Activated naive CD8-positive, alpha-beta T cell (primary cell): ENCODE data around the gene AMDHD1.
"Not testable (repeated sequence)": the region's sequence is repeated elsewhere in the genome, so short reads cannot be mapped to it uniquely, and the experiment has no call there.

Experiments
- H3K27ac Mint-ChIP-seq: one replicate; pipeline ENCODE4 v1.8.0; 2021; ENCODE audit warnings: mixed read lengths
- H3K27me3 Mint-ChIP-seq: one replicate; pipeline ENCODE4 v1.8.0; 2021; ENCODE audit warnings: mixed read lengths
- H3K36me3 Mint-ChIP-seq: one replicate; pipeline ENCODE4 v1.8.0; 2021; ENCODE audit warnings: mixed read lengths
- H3K4me1 Mint-ChIP-seq: one replicate; pipeline ENCODE4 v1.8.0; 2021; ENCODE audit warnings: low read depth, mixed read lengths
- H3K4me3 Mint-ChIP-seq: one replicate; pipeline ENCODE4 v1.8.0; 2021; ENCODE audit warnings: mild to moderate bottlenecking, mixed read lengths
- H3K9me3 Mint-ChIP-seq: one replicate; pipeline ENCODE4 v1.8.0; 2021; ENCODE audit warnings: low read depth, mixed read lengths

AMDHD1 gene

DNA sequence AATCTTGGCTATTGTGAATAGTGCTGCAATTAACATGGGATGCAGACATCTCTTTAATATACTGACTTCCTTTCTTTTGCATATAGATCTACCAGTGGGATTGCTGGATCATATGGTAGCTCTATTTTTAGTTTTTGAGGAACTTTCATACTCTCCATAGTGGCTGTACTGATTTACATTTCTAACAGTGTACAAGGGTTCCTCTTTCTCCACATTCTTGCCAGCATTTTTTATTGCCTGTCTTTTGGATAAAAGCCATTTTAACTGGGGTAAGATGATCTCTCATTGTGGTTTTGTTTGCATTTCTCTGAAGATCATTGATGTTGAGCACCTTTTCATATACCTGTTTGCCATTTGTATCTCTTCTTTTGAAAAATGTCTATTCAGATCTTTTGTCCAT lies 8.4 kb downstream of the AMDHD1 start:
- no peaks in the 10 kb centered on the region for H3K9me3 Mint-ChIP-seq
- H3K4me1 Mint-ChIP-seq, result no peaks in the 10 kb centered on the region
- H3K27ac Mint-ChIP-seq, result no peak overlapping the region

DNA sequence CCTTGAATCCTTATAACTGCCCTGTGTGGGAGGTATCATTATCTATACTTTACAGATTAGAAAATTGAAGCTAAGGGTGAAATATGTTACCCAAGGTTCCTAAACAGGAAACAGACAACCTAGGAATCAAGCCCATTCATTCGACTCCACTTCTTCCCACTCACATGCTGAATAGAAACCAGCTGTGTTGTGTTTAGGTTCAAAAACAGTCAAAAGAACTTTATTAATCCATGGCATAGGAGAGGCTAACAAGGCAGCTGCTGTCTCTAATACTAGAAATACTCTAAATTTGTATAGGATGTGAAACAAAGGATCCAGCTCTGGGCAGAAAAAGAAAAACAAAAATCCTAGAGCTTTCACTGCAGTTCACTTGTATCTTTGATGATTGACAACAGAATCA lies 9.9 kb downstream of the AMDHD1 start:
- H3K27ac Mint-ChIP-seq, result no peak overlapping the region
- H3K4me3 Mint-ChIP-seq, result no peak overlapping the region
- no peaks in the 10 kb centered on the region for H3K9me3 Mint-ChIP-seq
- no peaks in the 10 kb centered on the region for H3K27me3 Mint-ChIP-seq
- no peaks in the 10 kb centered on the region for H3K4me1 Mint-ChIP-seq
- H3K36me3 Mint-ChIP-seq, result peaks cover 2% of the 10 kb centered on the region

More for the DNA sequence above, 8.4 kb downstream of the AMDHD1 start:
- no peak overlapping the region for H3K4me3 Mint-ChIP-seq
- peaks cover 2% of the 10 kb centered on the region for H3K36me3 Mint-ChIP-seq
- H3K27me3 Mint-ChIP-seq, result no peaks in the 10 kb centered on the region

DNA sequence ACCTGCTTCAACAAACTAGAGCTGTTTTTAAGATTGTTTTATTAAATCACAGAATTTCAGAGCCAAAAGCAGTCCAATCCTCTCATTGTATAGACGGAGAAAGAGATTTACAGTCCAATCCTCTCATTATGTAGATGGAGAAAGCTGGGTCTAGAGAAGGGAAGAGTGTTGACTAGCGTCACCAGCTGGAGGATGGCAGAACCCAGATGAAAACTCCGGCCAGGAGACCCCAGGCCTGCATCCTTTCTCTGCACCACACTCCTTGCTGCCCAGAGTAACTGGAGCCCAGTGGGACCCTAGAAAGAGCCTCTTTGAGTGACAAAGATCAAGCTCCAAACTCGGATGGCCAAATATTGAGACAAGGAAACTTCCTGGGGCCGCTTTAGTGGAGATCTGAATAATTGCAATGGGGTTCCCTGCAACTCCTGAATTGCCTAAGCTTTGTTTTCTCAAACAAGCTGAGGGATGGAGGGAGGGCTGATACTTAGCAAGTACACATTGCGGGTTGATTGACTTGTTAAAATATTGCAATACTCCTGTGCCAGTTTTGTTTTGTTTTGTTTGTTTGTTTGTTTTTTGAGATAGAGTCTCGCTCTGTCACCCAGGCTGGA lies 12.5 kb downstream of the AMDHD1 start:
- Mint-ChIP-seq H3K27ac (no peak overlapping the region), H3K9me3 (no peaks in the 10 kb centered on the region), H3K4me1 (no peaks in the 10 kb centered on the region), H3K4me3 (no peak overlapping the region), H3K27me3 (no peaks in the 10 kb centered on the region), H3K36me3 (peaks cover 6% of the 10 kb centered on the region)

DNA sequence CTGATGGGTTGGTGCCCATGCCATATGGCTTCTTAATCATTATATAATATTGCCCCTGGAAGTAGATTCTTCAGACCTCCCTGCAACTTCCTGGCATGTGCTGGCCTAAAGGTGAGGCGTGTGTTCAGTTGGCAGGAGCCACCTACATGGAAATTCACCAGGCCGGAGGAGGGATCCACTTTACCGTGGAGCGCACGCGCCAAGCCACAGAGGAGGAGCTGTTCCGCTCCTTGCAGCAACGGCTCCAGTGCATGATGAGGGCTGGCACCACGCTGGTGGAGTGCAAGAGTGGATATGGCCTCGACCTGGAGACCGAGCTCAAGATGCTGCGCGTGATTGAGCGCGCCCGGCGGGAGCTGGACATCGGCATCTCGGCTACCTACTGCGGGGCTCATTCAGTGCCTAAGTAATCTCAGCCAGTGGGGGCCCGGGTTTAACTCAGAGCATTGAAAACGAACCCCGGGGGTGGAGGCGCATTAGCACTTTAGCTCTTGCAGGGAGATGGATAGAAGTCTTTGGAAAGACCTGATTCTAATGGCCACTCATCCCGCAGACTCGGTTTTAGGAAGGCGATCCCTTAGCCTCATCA lies 13.5 kb downstream of the AMDHD1 start:
- H3K9me3 Mint-ChIP-seq, result no peaks in the 10 kb centered on the region
- H3K27ac Mint-ChIP-seq, result no peak overlapping the region
- no peaks in the 10 kb centered on the region for H3K4me1 Mint-ChIP-seq
- peaks cover 9% of the 10 kb centered on the region for H3K36me3 Mint-ChIP-seq
- H3K27me3 Mint-ChIP-seq, result no peaks in the 10 kb centered on the region
- H3K4me3 Mint-ChIP-seq, result no peak overlapping the region

DNA sequence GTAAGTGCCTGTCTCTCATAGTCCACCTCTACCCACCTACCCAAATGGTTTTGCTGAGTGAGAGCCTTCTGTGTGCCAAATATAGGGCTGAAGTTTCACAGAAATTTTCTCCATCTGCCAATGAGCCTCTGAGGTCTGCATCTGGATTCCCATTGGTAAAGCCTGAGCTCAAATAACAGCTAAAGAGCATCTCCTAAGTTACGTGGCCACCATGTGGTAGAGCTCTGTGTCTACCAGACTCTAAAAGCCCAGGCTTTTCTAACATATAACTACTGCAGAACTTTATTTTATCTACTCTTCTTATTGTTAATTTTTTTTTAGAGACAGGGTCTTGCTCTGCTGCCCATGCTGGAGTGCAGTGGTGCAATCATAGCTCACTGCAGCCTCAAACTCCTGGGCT lies 16.0 kb downstream of the AMDHD1 start:
- no peaks in the 10 kb centered on the region for H3K9me3 Mint-ChIP-seq
- no peak overlapping the region for H3K4me3 Mint-ChIP-seq
- H3K4me1 Mint-ChIP-seq, result no peaks in the 10 kb centered on the region
- H3K36me3 Mint-ChIP-seq, result peaks cover 9% of the 10 kb centered on the region
- H3K27me3 Mint-ChIP-seq, result no peaks in the 10 kb centered on the region
- no peak overlapping the region for H3K27ac Mint-ChIP-seq

DNA sequence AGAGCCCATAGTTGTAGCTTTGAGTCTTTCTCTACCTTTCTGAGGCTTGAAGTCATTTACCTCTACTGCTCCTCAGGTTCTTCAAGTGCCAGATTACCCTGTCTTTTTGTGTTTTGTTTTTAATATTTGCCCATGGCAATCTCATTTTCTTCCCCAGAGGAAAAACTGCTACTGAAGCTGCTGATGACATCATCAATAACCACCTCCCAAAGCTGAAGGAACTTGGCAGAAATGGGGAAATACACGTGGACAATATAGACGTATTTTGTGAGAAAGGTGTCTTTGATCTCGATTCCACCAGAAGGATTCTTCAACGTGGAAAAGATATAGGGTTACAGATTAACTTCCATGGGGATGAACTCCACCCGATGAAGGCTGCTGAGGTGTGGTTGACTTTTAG lies 17.1 kb downstream of the AMDHD1 start:
- Mint-ChIP-seq H3K4me3 (no peak overlapping the region), H3K9me3 (no peaks in the 10 kb centered on the region), H3K36me3 (peaks cover 9% of the 10 kb centered on the region), H3K27ac (no peak overlapping the region), H3K4me1 (no peaks in the 10 kb centered on the region), H3K27me3 (no peaks in the 10 kb centered on the region)

DNA sequence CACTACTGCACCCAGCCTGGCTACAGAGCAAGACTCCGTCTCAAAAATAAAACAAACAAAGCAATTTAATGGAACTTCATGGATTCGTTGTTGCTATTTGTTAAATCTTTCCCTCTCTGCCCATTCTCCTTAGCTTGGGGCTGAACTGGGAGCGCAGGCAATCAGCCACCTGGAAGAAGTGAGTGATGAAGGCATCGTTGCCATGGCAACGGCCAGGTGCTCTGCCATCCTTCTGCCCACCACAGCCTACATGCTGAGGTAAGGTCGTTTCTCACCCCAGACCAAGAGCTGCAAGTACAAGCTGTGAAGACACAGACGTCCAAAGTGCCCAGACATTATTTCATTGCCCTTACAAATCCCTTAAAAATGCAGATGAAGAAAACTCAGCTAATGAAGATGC lies 19.1 kb downstream of the AMDHD1 start:
- Mint-ChIP-seq H3K27me3 (no peaks in the 10 kb centered on the region), H3K36me3 (peaks cover 14% of the 10 kb centered on the region), H3K9me3 (no peaks in the 10 kb centered on the region), H3K27ac (no peak overlapping the region), H3K4me3 (no peak overlapping the region), H3K4me1 (no peaks in the 10 kb centered on the region)

DNA sequence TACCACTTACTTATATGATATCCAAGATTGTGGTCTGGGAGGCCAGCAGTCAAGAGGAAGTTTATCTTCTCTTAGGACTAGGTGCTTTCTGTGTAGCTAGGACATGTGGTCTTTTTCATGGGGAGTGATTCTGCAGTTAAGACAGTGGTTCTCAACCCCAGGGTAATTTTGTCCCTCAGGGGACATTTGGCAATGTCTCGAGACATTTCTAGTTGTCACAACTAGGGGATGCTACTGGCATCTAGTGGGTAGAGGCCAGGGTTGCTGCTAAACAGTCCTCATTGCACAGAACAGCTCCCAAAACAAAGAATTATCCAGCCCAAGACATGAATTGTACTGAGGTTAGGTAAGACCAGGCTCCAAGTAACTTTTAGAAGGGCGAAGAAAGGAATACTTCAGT lies 20.0 kb downstream of the AMDHD1 start:
- H3K27ac Mint-ChIP-seq, result no peak overlapping the region
- no peaks in the 10 kb centered on the region for H3K27me3 Mint-ChIP-seq
- peaks cover 14% of the 10 kb centered on the region for H3K36me3 Mint-ChIP-seq
- no peaks in the 10 kb centered on the region for H3K4me1 Mint-ChIP-seq
- no peaks in the 10 kb centered on the region for H3K9me3 Mint-ChIP-seq
- H3K4me3 Mint-ChIP-seq, result no peak overlapping the region

DNA sequence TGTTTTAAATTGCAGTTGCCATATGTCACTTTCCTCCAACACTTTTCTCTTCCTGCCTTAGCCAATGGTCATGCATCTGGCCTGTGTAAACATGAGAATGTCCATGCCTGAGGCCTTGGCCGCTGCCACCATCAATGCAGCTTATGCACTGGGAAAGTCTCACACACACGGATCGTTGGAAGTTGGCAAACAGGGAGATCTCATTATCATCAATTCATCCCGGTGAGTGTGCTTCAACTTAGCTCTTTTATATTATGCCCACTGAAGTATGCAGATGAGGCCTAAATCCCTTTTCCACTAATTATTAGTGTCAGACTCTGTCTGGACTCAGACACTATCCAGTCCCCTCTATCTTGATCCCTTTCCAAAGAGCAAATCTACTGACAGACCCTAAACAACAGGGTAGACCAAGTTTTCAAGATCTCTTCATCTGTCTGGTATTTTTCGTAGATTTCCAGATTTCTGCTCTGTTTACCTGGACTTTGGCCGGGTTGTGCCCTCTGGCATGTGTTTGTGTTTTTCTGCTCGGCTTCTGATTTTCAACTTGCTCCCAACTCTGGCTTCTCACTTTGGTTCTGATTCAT lies 23.2 kb downstream of the AMDHD1 start:
- H3K36me3 Mint-ChIP-seq, result peaks cover 10% of the 10 kb centered on the region

DNA sequence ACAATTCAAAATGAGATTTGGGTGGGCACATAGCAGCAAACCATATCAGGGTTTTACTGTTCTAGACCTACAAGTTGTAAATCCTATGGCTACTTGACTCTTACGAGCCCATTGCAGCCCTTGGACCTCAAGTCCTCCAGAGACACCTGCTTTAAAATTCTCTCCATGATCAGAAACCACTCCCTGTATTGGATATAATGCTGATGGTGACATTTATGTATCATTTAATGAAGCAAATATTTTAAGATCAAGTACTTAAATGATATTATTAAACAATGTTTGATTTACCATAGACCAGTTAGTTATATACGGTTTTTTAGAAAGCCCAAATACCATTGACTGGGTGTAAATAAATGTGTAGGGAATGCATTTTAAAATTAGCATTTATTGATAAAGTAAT lies 24.2 kb downstream of the AMDHD1 start:
- Mint-ChIP-seq H3K36me3 (peaks cover 8% of the 10 kb centered on the region), H3K27me3 (no peaks in the 10 kb centered on the region), H3K4me1 (no peaks in the 10 kb centered on the region), H3K4me3 (no peak overlapping the region), H3K9me3 (no peaks in the 10 kb centered on the region), H3K27ac (no peak overlapping the region)

More for the DNA sequence above, 23.2 kb downstream of the AMDHD1 start:
- Mint-ChIP-seq H3K27ac (no peak overlapping the region), H3K27me3 (no peaks in the 10 kb centered on the region), H3K4me3 (no peak overlapping the region), H3K4me1 (no peaks in the 10 kb centered on the region), H3K9me3 (no peaks in the 10 kb centered on the region)

DNA sequence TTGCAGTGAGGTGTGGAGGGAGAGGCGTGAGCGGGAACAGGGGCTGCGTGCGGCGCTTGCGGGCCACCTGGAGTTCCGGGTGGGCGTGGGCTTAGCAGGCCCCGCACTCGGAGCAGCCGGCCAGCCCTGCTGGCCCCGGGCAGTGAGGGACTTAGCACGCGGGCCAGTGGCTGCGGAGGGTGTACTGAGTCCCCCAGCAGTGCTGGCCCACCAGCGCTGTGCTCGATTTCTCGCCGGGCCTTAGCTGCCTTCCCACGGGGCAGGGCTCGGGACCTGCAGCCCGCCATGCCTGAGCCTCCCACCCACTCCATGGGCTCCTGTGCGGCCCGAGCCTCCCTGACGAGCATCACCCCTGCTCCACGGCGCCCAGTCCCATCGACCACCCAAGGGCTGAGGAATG lies 26.0 kb downstream of the AMDHD1 start:
- not testable (repeated sequence) for H3K27me3 Mint-ChIP-seq, H3K9me3 Mint-ChIP-seq, H3K4me3 Mint-ChIP-seq, H3K36me3 Mint-ChIP-seq, H3K27ac Mint-ChIP-seq, H3K4me1 Mint-ChIP-seq

DNA sequence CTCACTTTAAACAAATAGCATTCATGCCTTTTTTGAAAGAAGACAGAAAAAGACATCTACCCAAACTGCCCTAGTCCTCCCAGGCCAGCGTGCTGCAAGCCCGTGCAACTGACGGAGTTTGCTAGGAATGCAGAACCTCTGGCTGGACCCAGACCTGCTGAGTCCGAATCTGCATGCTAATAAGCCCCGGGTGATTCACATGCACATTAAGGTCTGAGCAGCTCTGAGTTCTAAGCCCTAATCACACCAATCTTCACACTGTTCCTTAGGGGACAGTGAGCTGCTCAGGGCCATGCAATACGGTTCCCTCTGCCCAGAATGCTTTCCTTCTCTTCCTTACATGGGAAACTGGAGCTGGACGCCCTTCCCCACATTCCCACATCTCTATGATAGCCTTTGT lies 27.8 kb downstream of the AMDHD1 start:
- Mint-ChIP-seq H3K27me3 (no peaks in the 10 kb centered on the region), H3K4me1 (no peaks in the 10 kb centered on the region), H3K27ac (no peak overlapping the region), H3K9me3 (no peaks in the 10 kb centered on the region), H3K36me3 (peaks cover 5% of the 10 kb centered on the region), H3K4me3 (no peak overlapping the region)

DNA sequence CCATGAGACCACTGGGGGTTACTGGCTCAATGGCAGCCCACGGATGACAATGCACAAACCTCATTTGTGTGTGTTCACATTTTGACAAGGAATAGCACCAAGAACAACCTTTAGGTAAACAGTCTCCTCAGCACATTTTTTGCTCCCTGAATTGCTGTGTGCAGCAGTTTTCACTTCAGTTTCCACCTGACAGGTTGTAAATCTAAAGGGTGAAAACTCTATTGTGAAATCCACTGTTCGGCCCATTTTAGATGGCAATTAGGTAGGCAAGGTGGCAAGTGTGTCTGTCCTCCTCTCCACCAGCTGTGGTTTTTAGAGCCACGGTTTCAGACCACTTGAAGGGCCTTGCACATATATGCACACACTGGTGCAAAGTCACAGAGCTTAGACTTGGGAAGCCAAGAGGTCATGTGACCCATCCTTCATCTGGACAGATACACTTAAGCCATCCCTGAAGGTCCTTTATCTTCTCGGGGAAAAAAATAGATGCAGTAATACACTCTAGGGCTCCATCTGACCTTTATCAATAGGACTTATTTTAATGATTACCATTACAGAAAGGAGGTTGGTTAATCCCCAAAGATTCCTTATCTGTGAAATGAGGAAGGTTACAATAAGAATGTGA lies 29.8 kb downstream of the AMDHD1 start:
- H3K27ac Mint-ChIP-seq, result no peak overlapping the region
- H3K4me3 Mint-ChIP-seq, result no peak overlapping the region
- no peaks in the 10 kb centered on the region for H3K4me1 Mint-ChIP-seq
- no peaks in the 10 kb centered on the region for H3K9me3 Mint-ChIP-seq
- H3K36me3 Mint-ChIP-seq, result no peaks in the 10 kb centered on the region
- no peaks in the 10 kb centered on the region for H3K27me3 Mint-ChIP-seq

DNA sequence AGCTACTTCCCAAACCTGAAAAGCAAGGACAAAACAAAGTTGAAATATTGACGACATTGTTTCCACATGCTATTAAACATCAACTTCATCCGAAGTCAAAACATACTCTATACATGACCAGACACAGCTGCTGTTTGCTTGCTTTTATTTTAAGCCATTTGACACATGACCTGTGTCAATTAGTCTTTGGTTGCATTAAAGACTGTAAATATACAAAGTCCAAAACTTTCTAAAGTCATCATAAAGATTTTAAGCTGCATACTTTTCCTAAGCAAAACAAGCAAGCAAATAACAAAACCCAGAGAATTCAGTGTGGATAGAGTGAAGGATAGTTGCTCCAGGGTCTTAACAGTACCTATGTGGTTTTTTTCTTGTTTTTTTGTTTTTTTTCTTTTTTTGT lies 31.2 kb downstream of the AMDHD1 start:
- Mint-ChIP-seq H3K27me3 (no peaks in the 10 kb centered on the region), H3K9me3 (no peaks in the 10 kb centered on the region), H3K4me3 (no peak overlapping the region), H3K4me1 (no peaks in the 10 kb centered on the region), H3K27ac (no peak overlapping the region), H3K36me3 (no peaks in the 10 kb centered on the region)

DNA sequence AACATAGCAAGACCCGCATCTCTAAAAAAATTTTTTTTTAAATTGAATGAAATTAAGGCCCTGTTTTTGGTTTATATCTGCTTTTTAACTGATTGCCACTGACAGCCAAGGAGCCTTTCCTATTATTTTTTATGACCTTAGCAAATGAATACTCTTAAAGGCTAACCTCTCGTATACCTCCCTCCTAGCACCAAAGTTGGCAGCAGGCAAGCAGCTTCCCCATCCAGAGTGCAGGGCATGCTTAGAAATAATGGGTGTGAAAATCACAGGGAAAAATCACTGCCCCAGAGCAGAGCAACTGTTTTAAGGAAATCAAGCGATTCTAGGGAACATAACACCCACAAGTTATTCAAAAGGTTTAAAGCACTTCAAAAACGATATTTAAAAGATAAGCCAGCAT lies 32.4 kb downstream of the AMDHD1 start:
- Mint-ChIP-seq H3K4me3 (no peak overlapping the region), H3K4me1 (no peaks in the 10 kb centered on the region), H3K36me3 (no peaks in the 10 kb centered on the region), H3K27ac (no peak overlapping the region), H3K27me3 (no peaks in the 10 kb centered on the region), H3K9me3 (no peaks in the 10 kb centered on the region)
